Measurements from ENCODE around the gene RAB8A. TPM values are rescaled to one million over a fixed set of nuclear protein-coding genes. Genes with fewer than 3 reads are reported as not detected.

The RAB8A gene
- total and polyA plus RNA-seq, 12 donors, result 32.0 to 143 (median 67.3) TPM

- DNase-seq, result no peak
- Histone ChIP-seq H3K36me3 (replicated peaks in 1 of 2) (no peaks in the 10 kb centered on the region), H3K27ac (no peak overlapping the region), H3K4me1 (replicated peaks in 1 of 2) (peaks cover 0 to 4% of the 10 kb centered on the region in 2 donors), H3K4me3 (no peak overlapping the region), H3K9me3 (replicated peaks in 1 of 3) (no peaks in the 10 kb centered on the region), H3K27me3 (no peaks in the 10 kb centered on the region)
- TF ChIP-seq CTCF (IDR thresholded peaks at IDR 0.05) (no peak), POLR2A (IDR thresholded peaks at IDR 0.05) (no peak)
- intact Hi-C loops (cut with DNase I), result no loop called here
- 58 to 83% (median 64%) methylated on average over 4 to 6 of the region's 6 CpGs for WGBS, 4 donors
Observed at GRCh38 chr19:16160445-16160942, 48.8 kb downstream of the RAB8A start.

- Histone ChIP-seq H3K4me1 (replicated peaks in 1 of 2) (peaks cover 0 to 4% of the 10 kb centered on the region in 2 donors), H3K27me3 (no peaks in the 10 kb centered on the region), H3K4me3 (no peak overlapping the region), H3K27ac (peak overlapping the region in 1 of 5 donors; percentile 65), H3K9me3 (replicated peaks in 1 of 3) (no peaks in the 10 kb centered on the region), H3K36me3 (replicated peaks in 1 of 2) (no peaks in the 10 kb centered on the region)
- intact Hi-C loops (cut with DNase I), result no loop called here
- DNase-seq, result peak in 4 of 7 donors; percentile 29 to 43 (median 39)
- TF ChIP-seq CTCF (IDR thresholded peaks at IDR 0.05), result no peak
- no peak for TF ChIP-seq POLR2A (IDR thresholded peaks at IDR 0.05)
- 34 to 42% (median 41%) methylated on average over 13 to 14 of the region's 14 CpGs for WGBS, 4 donors
Observed at GRCh38 chr19:16160943-16161560, 49.4 kb downstream of the RAB8A start.

- Histone ChIP-seq H3K27ac (no peak overlapping the region), H3K9me3 (replicated peaks in 1 of 3) (no peaks in the 10 kb centered on the region), H3K27me3 (no peaks in the 10 kb centered on the region), H3K36me3 (replicated peaks in 1 of 2) (no peaks in the 10 kb centered on the region), H3K4me1 (replicated peaks in 1 of 2) (peaks cover 0 to 4% of the 10 kb centered on the region in 2 donors), H3K4me3 (no peak overlapping the region)
- no peak for TF ChIP-seq CTCF (IDR thresholded peaks at IDR 0.05)
- no peak for TF ChIP-seq POLR2A (IDR thresholded peaks at IDR 0.05)
- intact Hi-C loops (cut with DNase I), result no loop called here
- 57 to 71% (median 58%) methylated on average over 3 of the region's 3 CpGs for WGBS, 4 donors
- DNase-seq, result no peak
Observed at GRCh38 chr19:16161840-16162239, 50.2 kb downstream of the RAB8A start.

GRCh38 chr19:16164222-16164890 is 52.7 kb downstream of the RAB8A start:
- peaks cover 0 to 4% of the 10 kb centered on the region in 2 donors for H3K4me1 ChIP-seq (replicated peaks in 1 of 2)
- no peaks in the 10 kb centered on the region for H3K27me3 ChIP-seq
- H3K4me3 ChIP-seq, result no peak overlapping the region
- TF ChIP-seq POLR2A (IDR thresholded peaks at IDR 0.05) (no peak), CTCF (IDR thresholded peaks at IDR 0.05) (no peak)
- WGBS, 4 donors, result 81 to 92% (median 87%) methylated on average over 11 to 13 of the region's 13 CpGs
- no peak overlapping the region for H3K27ac ChIP-seq
- H3K9me3 ChIP-seq (replicated peaks in 1 of 3), result no peaks in the 10 kb centered on the region
- intact Hi-C loops (cut with DNase I), result no loop called here
- DNase-seq, result no peak
- no peaks in the 10 kb centered on the region for H3K36me3 ChIP-seq (replicated peaks in 1 of 2)

Data from adrenal gland (tissue), 12 donors.